GM19455 (cell line): ENCODE results near the gene CRTC1.
"Not testable (repeated sequence)": the region's sequence is repeated elsewhere in the genome, so short reads cannot be mapped to it uniquely, and the experiment has no call there.

ENCODE experiments used
- ATAC-seq: cut with Tn5 transposase; IDR thresholded peaks from one replicate; pipeline ENCODE4 v1.9.1; 2021; ENCODE audit not compliant: unreplicated experiment

CRTC1 gene

GRCh38 chr19:18796239-18796638, 112.8 kb downstream of the CRTC1 start:
- ATAC-seq, result no peak

GRCh38 chr19:18798384-18799352, 115.2 kb downstream of the CRTC1 start:
- ATAC-seq, result no peak

- ATAC-seq, result no peak
These were observed 116.0 kb downstream of the CRTC1 start for GRCh38 chr19:18799389-18799970.

GRCh38 chr19:18800079-18800478, 116.6 kb downstream of the CRTC1 start:
- ATAC-seq, result no peak

- ATAC-seq, result no peak
These were observed 117.2 kb downstream of the CRTC1 start for GRCh38 chr19:18800636-18801035.

- no peak for ATAC-seq
These were observed 118.9 kb downstream of the CRTC1 start for GRCh38 chr19:18802354-18802753.

GRCh38 chr19:18803550-18804138, 120.2 kb downstream of the CRTC1 start:
- no peak for ATAC-seq

GRCh38 chr19:18804139-18804601, 120.7 kb downstream of the CRTC1 start:
- no peak for ATAC-seq

GRCh38 chr19:18804643-18805042, 121.2 kb downstream of the CRTC1 start:
- ATAC-seq, result no peak

- ATAC-seq, result no peak
These were observed 124.4 kb downstream of the CRTC1 start for GRCh38 chr19:18807861-18808331.

GRCh38 chr19:18809149-18809868, 125.8 kb downstream of the CRTC1 start:
- ATAC-seq, result no peak

- not testable (repeated sequence) for ATAC-seq
These were observed 128.2 kb downstream of the CRTC1 start for GRCh38 chr19:18811638-18812037.

- no peak for ATAC-seq
These were observed 130.6 kb downstream of the CRTC1 start for GRCh38 chr19:18814063-18814462.

- no peak for ATAC-seq
These were observed 132.2 kb downstream of the CRTC1 start for GRCh38 chr19:18815673-18816072.

- ATAC-seq, result not testable (repeated sequence)
These were observed 133.2 kb downstream of the CRTC1 start for GRCh38 chr19:18816645-18817044.

- no peak for ATAC-seq
These were observed 134.1 kb downstream of the CRTC1 start for GRCh38 chr19:18817574-18817973.

- ATAC-seq, result no peak
These were observed 145.3 kb downstream of the CRTC1 start for GRCh38 chr19:18828786-18829185.

GRCh38 chr19:18830488-18830887, 147.0 kb downstream of the CRTC1 start:
- no peak for ATAC-seq

GRCh38 chr19:18831524-18832305, 148.2 kb downstream of the CRTC1 start, which contains the start of gene UPF1:
UPF1 (plus strand) TSS chr19:18831959; CDS start chr19:18832210, 251 bp downstream.
- peak; percentile 62 for ATAC-seq
